ENCODE measurements around the gene DLK2. TPM values are rescaled to one million over a fixed set of nuclear protein-coding genes. Genes with fewer than 3 reads are reported as not detected.

The DLK2 gene
- total and polyA plus RNA-seq, 2 of the 13 experiments (the other 11 are each of a cell fraction or from before 2014, with no cell fraction given), result 1.2 to 3.8 TPM

DNA sequence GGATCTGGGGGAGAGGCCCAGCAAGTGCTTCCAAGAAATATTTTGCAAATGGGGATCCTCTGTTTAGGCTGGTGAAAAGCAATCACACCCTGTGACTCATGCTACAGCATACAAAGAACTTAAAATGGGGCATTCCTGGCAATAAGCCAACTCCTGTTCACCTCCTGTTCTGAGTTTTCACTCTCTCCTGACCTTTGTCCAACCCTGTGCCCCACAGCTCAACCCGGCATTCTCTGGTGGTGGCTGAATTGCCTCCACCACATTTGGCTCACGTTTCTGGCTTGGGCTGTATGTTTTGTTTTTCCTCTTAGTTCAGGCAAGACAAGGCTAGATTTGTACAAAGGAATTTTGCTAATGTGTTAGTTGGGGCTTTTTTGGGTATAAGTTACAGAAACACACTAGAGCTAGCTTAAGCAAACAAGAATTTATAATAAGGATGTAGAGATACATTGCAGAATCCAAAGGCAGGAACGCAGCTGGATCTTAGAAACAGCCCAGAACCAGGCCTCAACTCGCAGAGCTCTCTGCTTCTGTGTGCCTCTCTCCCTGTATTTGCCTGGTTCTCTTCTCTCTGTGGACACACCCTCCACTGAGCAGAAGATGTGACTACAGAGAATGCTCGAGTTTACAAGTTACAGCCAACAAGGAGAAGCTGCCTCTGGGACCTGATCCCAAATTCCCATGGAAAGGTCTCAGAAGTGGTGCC lies 18.6 kb downstream of the DLK2 start (continued):
- TF ChIP-seq, protein P1, sequence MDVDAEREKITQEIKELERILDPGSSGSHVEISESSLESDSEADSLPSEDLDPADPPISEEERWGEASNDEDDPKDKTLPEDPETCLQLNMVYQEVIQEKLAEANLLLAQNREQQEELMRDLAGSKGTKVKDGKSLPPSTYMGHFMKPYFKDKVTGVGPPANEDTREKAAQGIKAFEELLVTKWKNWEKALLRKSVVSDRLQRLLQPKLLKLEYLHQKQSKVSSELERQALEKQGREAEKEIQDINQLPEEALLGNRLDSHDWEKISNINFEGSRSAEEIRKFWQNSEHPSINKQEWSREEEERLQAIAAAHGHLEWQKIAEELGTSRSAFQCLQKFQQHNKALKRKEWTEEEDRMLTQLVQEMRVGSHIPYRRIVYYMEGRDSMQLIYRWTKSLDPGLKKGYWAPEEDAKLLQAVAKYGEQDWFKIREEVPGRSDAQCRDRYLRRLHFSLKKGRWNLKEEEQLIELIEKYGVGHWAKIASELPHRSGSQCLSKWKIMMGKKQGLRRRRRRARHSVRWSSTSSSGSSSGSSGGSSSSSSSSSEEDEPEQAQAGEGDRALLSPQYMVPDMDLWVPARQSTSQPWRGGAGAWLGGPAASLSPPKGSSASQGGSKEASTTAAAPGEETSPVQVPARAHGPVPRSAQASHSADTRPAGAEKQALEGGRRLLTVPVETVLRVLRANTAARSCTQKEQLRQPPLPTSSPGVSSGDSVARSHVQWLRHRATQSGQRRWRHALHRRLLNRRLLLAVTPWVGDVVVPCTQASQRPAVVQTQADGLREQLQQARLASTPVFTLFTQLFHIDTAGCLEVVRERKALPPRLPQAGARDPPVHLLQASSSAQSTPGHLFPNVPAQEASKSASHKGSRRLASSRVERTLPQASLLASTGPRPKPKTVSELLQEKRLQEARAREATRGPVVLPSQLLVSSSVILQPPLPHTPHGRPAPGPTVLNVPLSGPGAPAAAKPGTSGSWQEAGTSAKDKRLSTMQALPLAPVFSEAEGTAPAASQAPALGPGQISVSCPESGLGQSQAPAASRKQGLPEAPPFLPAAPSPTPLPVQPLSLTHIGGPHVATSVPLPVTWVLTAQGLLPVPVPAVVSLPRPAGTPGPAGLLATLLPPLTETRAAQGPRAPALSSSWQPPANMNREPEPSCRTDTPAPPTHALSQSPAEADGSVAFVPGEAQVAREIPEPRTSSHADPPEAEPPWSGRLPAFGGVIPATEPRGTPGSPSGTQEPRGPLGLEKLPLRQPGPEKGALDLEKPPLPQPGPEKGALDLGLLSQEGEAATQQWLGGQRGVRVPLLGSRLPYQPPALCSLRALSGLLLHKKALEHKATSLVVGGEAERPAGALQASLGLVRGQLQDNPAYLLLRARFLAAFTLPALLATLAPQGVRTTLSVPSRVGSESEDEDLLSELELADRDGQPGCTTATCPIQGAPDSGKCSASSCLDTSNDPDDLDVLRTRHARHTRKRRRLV (CRISPR knock-in tag; IDR thresholded peaks at IDR 0.05), result no peak
- TF ChIP-seq ATM (IDR thresholded peaks at IDR 0.05; ENCODE audit: borderline replicate concordance) (no peak), SRSF9 (IDR thresholded peaks at IDR 0.05; ENCODE audit: borderline replicate concordance, insufficient read depth, low read depth, low read length, poor library complexity, severe bottlenecking) (no peak), ZNF7 (CRISPR knock-in tag; IDR thresholded peaks at IDR 0.05) (no peak), ZSCAN12 (CRISPR knock-in tag; IDR thresholded peaks at IDR 0.05) (no peak), DMAP1 (CRISPR knock-in tag; IDR thresholded peaks at IDR 0.05) (no peak), NCOA5 (CRISPR knock-in tag; IDR thresholded peaks at IDR 0.05) (no peak), RAD21 (CRISPR knock-in tag; IDR thresholded peaks at IDR 0.05) (no peak), KDM5A (IDR thresholded peaks at IDR 0.05; ENCODE audit: borderline replicate concordance, low read length) (no peak; the same call in 1 of the 2 replicates), PAWR (CRISPR knock-in tag; IDR thresholded peaks at IDR 0.05; ENCODE audit: borderline replicate concordance) (no peak)
- TF ChIP-seq, protein P2, sequence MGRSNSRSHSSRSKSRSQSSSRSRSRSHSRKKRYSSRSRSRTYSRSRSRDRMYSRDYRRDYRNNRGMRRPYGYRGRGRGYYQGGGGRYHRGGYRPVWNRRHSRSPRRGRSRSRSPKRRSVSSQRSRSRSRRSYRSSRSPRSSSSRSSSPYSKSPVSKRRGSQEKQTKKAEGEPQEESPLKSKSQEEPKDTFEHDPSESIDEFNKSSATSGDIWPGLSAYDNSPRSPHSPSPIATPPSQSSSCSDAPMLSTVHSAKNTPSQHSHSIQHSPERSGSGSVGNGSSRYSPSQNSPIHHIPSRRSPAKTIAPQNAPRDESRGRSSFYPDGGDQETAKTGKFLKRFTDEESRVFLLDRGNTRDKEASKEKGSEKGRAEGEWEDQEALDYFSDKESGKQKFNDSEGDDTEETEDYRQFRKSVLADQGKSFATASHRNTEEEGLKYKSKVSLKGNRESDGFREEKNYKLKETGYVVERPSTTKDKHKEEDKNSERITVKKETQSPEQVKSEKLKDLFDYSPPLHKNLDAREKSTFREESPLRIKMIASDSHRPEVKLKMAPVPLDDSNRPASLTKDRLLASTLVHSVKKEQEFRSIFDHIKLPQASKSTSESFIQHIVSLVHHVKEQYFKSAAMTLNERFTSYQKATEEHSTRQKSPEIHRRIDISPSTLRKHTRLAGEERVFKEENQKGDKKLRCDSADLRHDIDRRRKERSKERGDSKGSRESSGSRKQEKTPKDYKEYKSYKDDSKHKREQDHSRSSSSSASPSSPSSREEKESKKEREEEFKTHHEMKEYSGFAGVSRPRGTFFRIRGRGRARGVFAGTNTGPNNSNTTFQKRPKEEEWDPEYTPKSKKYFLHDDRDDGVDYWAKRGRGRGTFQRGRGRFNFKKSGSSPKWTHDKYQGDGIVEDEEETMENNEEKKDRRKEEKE (IDR thresholded peaks at IDR 0.05), result no peak
- TF ChIP-seq, protein P3, sequence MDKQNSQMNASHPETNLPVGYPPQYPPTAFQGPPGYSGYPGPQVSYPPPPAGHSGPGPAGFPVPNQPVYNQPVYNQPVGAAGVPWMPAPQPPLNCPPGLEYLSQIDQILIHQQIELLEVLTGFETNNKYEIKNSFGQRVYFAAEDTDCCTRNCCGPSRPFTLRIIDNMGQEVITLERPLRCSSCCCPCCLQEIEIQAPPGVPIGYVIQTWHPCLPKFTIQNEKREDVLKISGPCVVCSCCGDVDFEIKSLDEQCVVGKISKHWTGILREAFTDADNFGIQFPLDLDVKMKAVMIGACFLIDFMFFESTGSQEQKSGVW (CRISPR knock-in tag; IDR thresholded peaks at IDR 0.05; ENCODE audit: borderline replicate concordance), result no peak
- TF ChIP-seq, protein P4, sequence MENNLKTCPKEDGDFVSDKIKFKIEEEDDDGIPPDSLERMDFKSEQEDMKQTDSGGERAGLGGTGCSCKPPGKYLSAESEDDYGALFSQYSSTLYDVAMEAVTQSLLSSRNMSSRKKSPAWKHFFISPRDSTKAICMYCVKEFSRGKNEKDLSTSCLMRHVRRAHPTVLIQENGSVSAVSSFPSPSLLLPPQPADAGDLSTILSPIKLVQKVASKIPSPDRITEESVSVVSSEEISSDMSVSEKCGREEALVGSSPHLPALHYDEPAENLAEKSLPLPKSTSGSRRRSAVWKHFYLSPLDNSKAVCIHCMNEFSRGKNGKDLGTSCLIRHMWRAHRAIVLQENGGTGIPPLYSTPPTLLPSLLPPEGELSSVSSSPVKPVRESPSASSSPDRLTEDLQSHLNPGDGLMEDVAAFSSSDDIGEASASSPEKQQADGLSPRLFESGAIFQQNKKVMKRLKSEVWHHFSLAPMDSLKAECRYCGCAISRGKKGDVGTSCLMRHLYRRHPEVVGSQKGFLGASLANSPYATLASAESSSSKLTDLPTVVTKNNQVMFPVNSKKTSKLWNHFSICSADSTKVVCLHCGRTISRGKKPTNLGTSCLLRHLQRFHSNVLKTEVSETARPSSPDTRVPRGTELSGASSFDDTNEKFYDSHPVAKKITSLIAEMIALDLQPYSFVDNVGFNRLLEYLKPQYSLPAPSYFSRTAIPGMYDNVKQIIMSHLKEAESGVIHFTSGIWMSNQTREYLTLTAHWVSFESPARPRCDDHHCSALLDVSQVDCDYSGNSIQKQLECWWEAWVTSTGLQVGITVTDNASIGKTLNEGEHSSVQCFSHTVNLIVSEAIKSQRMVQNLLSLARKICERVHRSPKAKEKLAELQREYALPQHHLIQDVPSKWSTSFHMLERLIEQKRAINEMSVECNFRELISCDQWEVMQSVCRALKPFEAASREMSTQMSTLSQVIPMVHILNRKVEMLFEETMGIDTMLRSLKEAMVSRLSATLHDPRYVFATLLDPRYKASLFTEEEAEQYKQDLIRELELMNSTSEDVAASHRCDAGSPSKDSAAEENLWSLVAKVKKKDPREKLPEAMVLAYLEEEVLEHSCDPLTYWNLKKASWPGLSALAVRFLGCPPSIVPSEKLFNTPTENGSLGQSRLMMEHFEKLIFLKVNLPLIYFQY (CRISPR knock-in tag; IDR thresholded peaks at IDR 0.05; ENCODE audit: borderline replicate concordance), result no peak; the same call in 1 of the 2 replicates
